SKM-1 treated with dmso at 0.1 percent for 144 hours (cell line): Measurements from ENCODE around the gene MICALL2.

Experiments
- DNase-seq: peaks from one replicate; lab custom pipeline; 2025; ENCODE audit not compliant: unreplicated experiment; lab: John Stamatoyannopoulos, UW

MICALL2 gene

GRCh38 chr7:1419310-1419634 is 40.0 kb downstream of the MICALL2 start:
- no peak for DNase-seq

- no peak for DNase-seq
Measured at GRCh38 chr7:1418505-1419309, 40.6 kb downstream of the MICALL2 start.

- DNase-seq: no peak
Measured at GRCh38 chr7:1415389-1415990, 43.8 kb downstream of the MICALL2 start.

- no peak for DNase-seq
Measured at GRCh38 chr7:1413936-1414639, 45.2 kb downstream of the MICALL2 start.

- DNase-seq: peak; percentile 57
Measured at GRCh38 chr7:1412322-1413261, 46.7 kb downstream of the MICALL2 start.

GRCh38 chr7:1411414-1411813 is 47.9 kb downstream of the MICALL2 start:
- no peak for DNase-seq

GRCh38 chr7:1410992-1411391 is 48.3 kb downstream of the MICALL2 start:
- DNase-seq: no peak

- DNase-seq: no peak
Measured at GRCh38 chr7:1409555-1409954, 49.7 kb downstream of the MICALL2 start.

- no peak for DNase-seq
Measured at GRCh38 chr7:1408466-1408865, 50.8 kb downstream of the MICALL2 start.

- DNase-seq: no peak
Measured at GRCh38 chr7:1407892-1408291, 51.4 kb downstream of the MICALL2 start.

- DNase-seq: no peak
Measured at GRCh38 chr7:1404898-1405548, 54.2 kb downstream of the MICALL2 start.

- DNase-seq: no peak
Measured at GRCh38 chr7:1404460-1404809, 54.8 kb downstream of the MICALL2 start.

- no peak for DNase-seq
Measured at GRCh38 chr7:1403638-1404459, 55.4 kb downstream of the MICALL2 start.

GRCh38 chr7:1402791-1403637 is 56.3 kb downstream of the MICALL2 start:
- DNase-seq: no peak

- DNase-seq: no peak
Measured at GRCh38 chr7:1402110-1402790, 57.0 kb downstream of the MICALL2 start.

- DNase-seq: no peak
Measured at GRCh38 chr7:1401011-1401410, 58.3 kb downstream of the MICALL2 start.

- DNase-seq: no peak
Measured at GRCh38 chr7:1400371-1400770, 58.9 kb downstream of the MICALL2 start.
